OCI-LY3 (cell line): ENCODE data around the gene LTBP1.

Experiments used
- H2AFZ ChIP-seq: fragments of 200-600, 300-600 bp; shearing (Covaris generic); 2 replicates; pipeline ENCODE4 v1.6.0; 2014; ENCODE audit warnings: antibody characterized with exemption, low read depth, low read length
- H3K27ac ChIP-seq: fragments of 200-600, 300-600 bp; sonication (generic); 2 replicates; pipeline ENCODE4 v1.5.1; 2014; ENCODE audit warnings: mild to moderate bottlenecking, low read length, moderate library complexity, mixed read lengths
- H3K27me3 ChIP-seq: fragments of 200-600, 300-600 bp; sonication (generic); 2 replicates; pipeline ENCODE4 v1.6.1; 2014; ENCODE audit warnings: low read depth, low read length, mixed read lengths
- H3K36me3 ChIP-seq: fragments of 200-600, 300-600 bp; sonication (generic); replicated peaks from 2 replicates; pipeline ENCODE3; 2014; ENCODE audit warnings: low read depth, low read length, mixed read lengths
- H3K4me1 ChIP-seq: fragments of 300-600, 200-600 bp; sonication (generic); 2 replicates; pipeline ENCODE4 v1.6.1; 2014; ENCODE audit warnings: low read length, mixed read lengths
- H3K4me2 ChIP-seq: fragments of 200-600, 300-600 bp; sonication (generic); 2 replicates; pipeline ENCODE4 v1.6.1; 2014; ENCODE audit warnings: low read length, mixed read lengths
- H3K4me3 ChIP-seq: fragments of 300-600, 200-600 bp; sonication (generic); 2 replicates; pipeline ENCODE4 v1.5.1; 2014; ENCODE audit warnings: antibody characterized with exemption, mild to moderate bottlenecking, low read length, moderate library complexity
- H3K79me2 ChIP-seq: fragments of 300-600, 200-600 bp; shearing (Covaris generic); 2 replicates; pipeline ENCODE4 v1.6.1; 2014; ENCODE audit warnings: mild to moderate bottlenecking, low read length, mixed read lengths
- H3K9ac ChIP-seq: fragments of 300-600, 200-600 bp; shearing (Covaris generic); 2 replicates; pipeline ENCODE4 v1.6.0; 2014; ENCODE audit warnings: mild to moderate bottlenecking, low read length, moderate library complexity
- H3K9me3 ChIP-seq: fragments of 200-600, 300-600 bp; shearing (Covaris generic); 2 replicates; pipeline ENCODE4 v1.6.1; 2014; ENCODE audit warnings: low read length, mixed read lengths; ENCODE audit not compliant: insufficient read depth
- H4K20me1 ChIP-seq: fragments of 200-600, 300-600 bp; sonication (generic); 2 replicates; pipeline ENCODE4 v1.6.1; 2016; ENCODE audit warnings: low read length, mixed read lengths; ENCODE audit not compliant: insufficient read depth
- CTCF ChIP-seq: fragments of 200-600, 300-600 bp; sonication (generic); IDR thresholded peaks from 2 replicates; pipeline ENCODE4 v1.5.1; 2014; ENCODE audit warnings: antibody characterized with exemption, low read length, low read depth
- EZH2phosphoT487 ChIP-seq: fragments of 200-600 bp; shearing (Covaris generic); IDR thresholded peaks from 2 replicates; pipeline ENCODE4 v1.6.1; 2018; ENCODE audit warnings: antibody characterized with exemption, mixed run types, low read depth

Gene LTBP1

GRCh38 chr2:33225350-33225749 lies 278.6 kb downstream of the LTBP1 start:
- no peak overlapping the region for H3K4me2 ChIP-seq
- H3K27me3 ChIP-seq = no peaks in the 10 kb centered on the region
- no peaks in the 10 kb centered on the region for H3K79me2 ChIP-seq
- peaks cover under 1% of the 10 kb centered on the region; the same call in 1 of the 2 replicates for H3K4me1 ChIP-seq
- no peak overlapping the region for H3K9ac ChIP-seq
- no peak overlapping the region for H3K4me3 ChIP-seq
- no peaks in the 10 kb centered on the region for H3K36me3 ChIP-seq
- H4K20me1 ChIP-seq = no peaks in the 10 kb centered on the region
- H3K27ac ChIP-seq = no peak overlapping the region
- TF ChIP-seq EZH2phosphoT487 (no peak), CTCF (no peak)
- H2AFZ ChIP-seq = no peak overlapping the region
- no peaks in the 10 kb centered on the region for H3K9me3 ChIP-seq

- Histone ChIP-seq H3K27me3 (no peaks in the 10 kb centered on the region), H3K79me2 (no peaks in the 10 kb centered on the region), H4K20me1 (no peaks in the 10 kb centered on the region), H3K27ac (no peak overlapping the region), H3K4me1 (peaks cover 9% of the 10 kb centered on the region), H3K4me2 (no peak overlapping the region), H3K9ac (no peak overlapping the region), H3K36me3 (no peaks in the 10 kb centered on the region), H2AFZ (no peak overlapping the region), H3K9me3 (no peaks in the 10 kb centered on the region), H3K4me3 (no peak overlapping the region)
- TF ChIP-seq CTCF = no peak
- no peak for TF ChIP-seq EZH2phosphoT487
These were observed 279.8 kb downstream of the LTBP1 start for GRCh38 chr2:33226546-33226945.

- H3K4me2 ChIP-seq = no peak overlapping the region
- no peaks in the 10 kb centered on the region for H3K79me2 ChIP-seq
- H3K27me3 ChIP-seq = no peaks in the 10 kb centered on the region
- TF ChIP-seq EZH2phosphoT487 (no peak), CTCF (peak; percentile 12; the same call in 1 of the 2 replicates)
- H3K27ac ChIP-seq = no peak overlapping the region
- H3K9me3 ChIP-seq = no peaks in the 10 kb centered on the region
- H4K20me1 ChIP-seq = no peaks in the 10 kb centered on the region
- no peak overlapping the region for H3K4me3 ChIP-seq
- H3K36me3 ChIP-seq = no peaks in the 10 kb centered on the region
- H3K9ac ChIP-seq = no peak overlapping the region
- peaks cover 9% of the 10 kb centered on the region for H3K4me1 ChIP-seq
- H2AFZ ChIP-seq = no peak overlapping the region
These were observed 282.9 kb downstream of the LTBP1 start for GRCh38 chr2:33229646-33230045.

GRCh38 chr2:33230195-33230594 lies 283.4 kb downstream of the LTBP1 start:
- Histone ChIP-seq H3K9ac (no peak overlapping the region), H3K27ac (no peak overlapping the region), H4K20me1 (no peaks in the 10 kb centered on the region), H3K27me3 (no peaks in the 10 kb centered on the region), H3K36me3 (no peaks in the 10 kb centered on the region), H3K4me2 (0 out of 2 replicates have a peak overlapping the region, but pooled peaks have one; percentile 18), H3K4me1 (peaks cover 9% of the 10 kb centered on the region), H3K79me2 (no peaks in the 10 kb centered on the region), H3K9me3 (no peaks in the 10 kb centered on the region), H3K4me3 (no peak overlapping the region), H2AFZ (no peak overlapping the region)
- TF ChIP-seq EZH2phosphoT487 (no peak), CTCF (no peak)
